Keratinocyte (primary cell): ENCODE results near the gene ASTL. TPM values are rescaled to one million over a fixed set of nuclear protein-coding genes. Genes with fewer than 3 reads are reported as not detected.

ENCODE experiments used
- DNase-seq: peaks from one replicate; pipeline ENCODE4 v3.0.0-alpha.2; 2011; ENCODE audit warnings: low read depth, missing footprints, low spot score
- FAIRE-seq: peaks from 2 replicates; lab custom pipeline; 2011; peaks lifted over from hg19 to GRCh38; lab: Jason Lieb, UNC
- H2AFZ ChIP-seq: 2 replicates; pipeline ENCODE4 v1.6.0; 2012; ENCODE audit warnings: low read length, control low read depth, inconsistent platforms; ENCODE audit not compliant: control insufficient read depth
- H3K27ac ChIP-seq: 2 replicates; pipeline ENCODE4 v1.5.1; 2011; ENCODE audit warnings: low read length; ENCODE audit not compliant: control insufficient read depth, insufficient read depth
- H3K27me3 ChIP-seq: 3 replicates; pipeline ENCODE4 v1.6.0; 2011; ENCODE audit warnings: low read length; ENCODE audit not compliant: control insufficient read depth, insufficient read depth; ENCODE audit errors: extremely low read depth
- H3K36me3 ChIP-seq, 2 experiments: 2 replicates in 1 of 2; 3 replicates in 1 of 2; pipeline ENCODE4 v1.5.1; 2011; ENCODE audit warnings: low read length in 2 of 2, mild to moderate bottlenecking in 1 of 2; ENCODE audit not compliant: control insufficient read depth in 2 of 2, insufficient read depth in 2 of 2; ENCODE audit errors: extremely low read depth in 1 of 2
- H3K4me1 ChIP-seq: 3 replicates; pipeline ENCODE4 v1.5.1; 2011; ENCODE audit warnings: low read length; ENCODE audit not compliant: control insufficient read depth, insufficient read depth; ENCODE audit errors: extremely low read depth
- H3K4me2 ChIP-seq: 3 replicates; pipeline ENCODE4 v1.6.0; 2011; ENCODE audit warnings: low read depth, low read length; ENCODE audit not compliant: control insufficient read depth, insufficient read depth; ENCODE audit errors: extremely low read depth
- H3K4me3 ChIP-seq, 3 experiments: fragments of 200-600 bp in 1 of 3; sonication (generic) in 1 of 3; 2 replicates in 2 of 3; 3 replicates in 1 of 3; pipeline ENCODE4 v1.5.1; 2011 to 2016; ENCODE audit warnings: low read length in 3 of 3, mild to moderate bottlenecking in 3 of 3, control low read depth in 2 of 3, inconsistent platforms in 1 of 3, low read depth in 1 of 3, mixed read lengths in 1 of 3, mixed run types in 1 of 3, moderate library complexity in 1 of 3; ENCODE audit not compliant: control insufficient read depth in 2 of 3, insufficient read depth in 2 of 3; ENCODE audit errors: extremely low read depth in 1 of 3
- H3K79me2 ChIP-seq: 2 replicates; pipeline ENCODE4 v1.6.0; 2012; ENCODE audit warnings: low read length; ENCODE audit not compliant: control insufficient read depth, insufficient read depth
- H3K9ac ChIP-seq: 3 replicates; pipeline ENCODE4 v1.6.0; 2011; ENCODE audit warnings: low read length; ENCODE audit not compliant: control insufficient read depth, insufficient read depth; ENCODE audit errors: extremely low read depth
- H3K9me1 ChIP-seq: 3 replicates; pipeline ENCODE4 v1.6.0; 2011; ENCODE audit warnings: low read length; ENCODE audit not compliant: control insufficient read depth, insufficient read depth; ENCODE audit errors: extremely low read depth
- H3K9me3 ChIP-seq: 2 replicates; pipeline ENCODE4 v1.5.1; 2012; ENCODE audit warnings: low read depth, low read length; ENCODE audit not compliant: control insufficient read depth
- H4K20me1 ChIP-seq: 3 replicates; pipeline ENCODE4 v1.6.0; 2011; ENCODE audit warnings: low read length; ENCODE audit not compliant: control insufficient read depth, insufficient read depth; ENCODE audit errors: extremely low read depth
- EZH2 ChIP-seq: IDR thresholded peaks from one replicate; pipeline ENCODE4 v1.6.1; 2012; ENCODE audit warnings: inconsistent platforms, mild to moderate bottlenecking, low read length, moderate library complexity
- dilution Hi-C: fragments of 300-500 bp; cut with MboI; formaldehyde crosslinking; loops from one replicate; pipeline ENCODE4 v1.7.0; 2020; ENCODE audit warnings: low sequenced_read_pairs; ENCODE audit not compliant: extremely low pct_ligation_motif_present
- polyA plus RNA-seq, 5 experiments: library from polyadenylated mRNA; depleted of rRNA in 3 of 5; stranded (reverse) in 3 of 5; stranded (forward) in 1 of 5; unstranded in 1 of 5; fragments of >200 nt; gene quantifications; 1 replicate in 1 of 5; 2 replicates in 3 of 5; 3 replicates in 1 of 5; pipeline versions ENCODE4 v1.2.1 to v1.2.3, GENCODE V29; 2011 to 2012; ENCODE audit warnings: missing spikeins in 2 of 5, low read depth in 1 of 5, low replicate concordance in 1 of 5
- TF ChIP-seq, protein P1 (sequence below), 3 experiments: IDR thresholded peaks in 1 of 3; conservative IDR thresholded peaks in 1 of 3; optimal IDR thresholded peaks in 1 of 3; 2 replicates in 2 of 3; 3 replicates in 1 of 3; pipeline versions ENCODE3 to v1.5.1; 2011; ENCODE audit warnings: low read length in 3 of 3, mild to moderate bottlenecking in 3 of 3, moderate library complexity in 2 of 3, control low read depth in 1 of 3, inconsistent platforms in 1 of 3; ENCODE audit not compliant: insufficient read depth in 2 of 3; ENCODE audit errors: extremely low read depth in 1 of 3

Gene ASTL
- polyA plus RNA-seq, 1 donor (not counting 4 experiments of a cell fraction or from before 2014, with no cell fraction given): not detected

GRCh38 chr2:96124406-96125265 lies 13.7 kb downstream of the ASTL start:
- Histone ChIP-seq H3K9me3 (no peaks in the 10 kb centered on the region), H3K27ac (no peak overlapping the region), H3K4me3 (no peak overlapping the region), H3K27me3 (peaks cover 27% of the 10 kb centered on the region), H3K79me2 (no peaks in the 10 kb centered on the region), H3K4me1 (no peaks in the 10 kb centered on the region), H3K9me1 (no peaks in the 10 kb centered on the region), H4K20me1 (no peaks in the 10 kb centered on the region), H3K36me3 (no peaks in the 10 kb centered on the region), H2AFZ (no peak overlapping the region), H3K4me2 (no peak overlapping the region), H3K9ac (no peak overlapping the region)
- TF ChIP-seq, protein P1, sequence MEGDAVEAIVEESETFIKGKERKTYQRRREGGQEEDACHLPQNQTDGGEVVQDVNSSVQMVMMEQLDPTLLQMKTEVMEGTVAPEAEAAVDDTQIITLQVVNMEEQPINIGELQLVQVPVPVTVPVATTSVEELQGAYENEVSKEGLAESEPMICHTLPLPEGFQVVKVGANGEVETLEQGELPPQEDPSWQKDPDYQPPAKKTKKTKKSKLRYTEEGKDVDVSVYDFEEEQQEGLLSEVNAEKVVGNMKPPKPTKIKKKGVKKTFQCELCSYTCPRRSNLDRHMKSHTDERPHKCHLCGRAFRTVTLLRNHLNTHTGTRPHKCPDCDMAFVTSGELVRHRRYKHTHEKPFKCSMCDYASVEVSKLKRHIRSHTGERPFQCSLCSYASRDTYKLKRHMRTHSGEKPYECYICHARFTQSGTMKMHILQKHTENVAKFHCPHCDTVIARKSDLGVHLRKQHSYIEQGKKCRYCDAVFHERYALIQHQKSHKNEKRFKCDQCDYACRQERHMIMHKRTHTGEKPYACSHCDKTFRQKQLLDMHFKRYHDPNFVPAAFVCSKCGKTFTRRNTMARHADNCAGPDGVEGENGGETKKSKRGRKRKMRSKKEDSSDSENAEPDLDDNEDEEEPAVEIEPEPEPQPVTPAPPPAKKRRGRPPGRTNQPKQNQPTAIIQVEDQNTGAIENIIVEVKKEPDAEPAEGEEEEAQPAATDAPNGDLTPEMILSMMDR (optimal IDR thresholded peaks at IDR 0.05 in 1 of 3, IDR thresholded peaks at IDR 0.05 in 1 of 3, conservative IDR thresholded peaks at IDR 0.05 in 1 of 3; ENCODE audit: extremely low read depth in 1 of 3, insufficient read depth in 2 of 3, low read length in 3 of 3): no peak
- no peak for TF ChIP-seq EZH2
- dilution Hi-C loops: no loop called here
- DNase-seq: no peak
- no peak for FAIRE-seq

DNA sequence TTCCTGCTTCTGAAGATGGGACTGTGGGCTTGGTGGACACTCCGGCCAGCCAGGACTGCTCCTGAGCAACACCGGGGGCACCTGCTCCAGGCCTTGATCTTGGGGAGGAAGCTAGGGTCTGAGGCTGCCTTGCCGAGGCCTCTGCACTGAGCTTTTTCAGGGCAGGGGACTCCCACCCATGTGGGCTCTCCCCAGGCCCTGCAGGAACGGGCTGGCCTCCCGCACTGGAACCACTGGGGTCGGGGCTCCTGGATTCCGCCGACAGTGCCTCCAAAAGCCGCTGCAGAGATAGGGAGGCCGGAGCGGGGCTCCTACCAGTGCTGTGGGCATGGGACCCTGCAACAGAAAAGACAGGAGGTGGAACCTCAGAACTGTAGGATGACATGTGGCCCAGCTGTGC lies 14.4 kb downstream of the ASTL start:
- no peak overlapping the region for H3K27ac ChIP-seq
- FAIRE-seq: no peak
- no peaks in the 10 kb centered on the region for H3K4me1 ChIP-seq
- H3K27me3 ChIP-seq: peaks cover 34% of the 10 kb centered on the region
- no peaks in the 10 kb centered on the region for H3K79me2 ChIP-seq
- no peak for TF ChIP-seq EZH2
- TF ChIP-seq, protein P1 (optimal IDR thresholded peaks at IDR 0.05 in 1 of 3, IDR thresholded peaks at IDR 0.05 in 1 of 3, conservative IDR thresholded peaks at IDR 0.05 in 1 of 3; ENCODE audit: extremely low read depth in 1 of 3, insufficient read depth in 2 of 3, low read length in 3 of 3): no peak
- H3K4me2 ChIP-seq: no peak overlapping the region
- H3K4me3 ChIP-seq: no peak overlapping the region
- no peaks in the 10 kb centered on the region for H3K36me3 ChIP-seq
- no peak overlapping the region for H3K9ac ChIP-seq
- no peak overlapping the region for H2AFZ ChIP-seq
- no peaks in the 10 kb centered on the region for H3K9me1 ChIP-seq
- no peaks in the 10 kb centered on the region for H3K9me3 ChIP-seq
- dilution Hi-C loops: no loop called here
- DNase-seq: no peak
- H4K20me1 ChIP-seq: no peaks in the 10 kb centered on the region
